NCI-H2227 treated with DMSO at 0.1 percent for 48 hours (cell line): Measurements from ENCODE around the gene PRSS21.
A peak's percentile ranks its signal among the peaks of the same experiment; 100 is the strongest.

Source experiments
- DNase-seq: peaks from one replicate; lab custom pipeline; 2025; lab: John Stamatoyannopoulos, UW

PRSS21 gene, protein sequence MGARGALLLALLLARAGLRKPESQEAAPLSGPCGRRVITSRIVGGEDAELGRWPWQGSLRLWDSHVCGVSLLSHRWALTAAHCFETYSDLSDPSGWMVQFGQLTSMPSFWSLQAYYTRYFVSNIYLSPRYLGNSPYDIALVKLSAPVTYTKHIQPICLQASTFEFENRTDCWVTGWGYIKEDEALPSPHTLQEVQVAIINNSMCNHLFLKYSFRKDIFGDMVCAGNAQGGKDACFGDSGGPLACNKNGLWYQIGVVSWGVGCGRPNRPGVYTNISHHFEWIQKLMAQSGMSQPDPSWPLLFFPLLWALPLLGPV

DNA sequence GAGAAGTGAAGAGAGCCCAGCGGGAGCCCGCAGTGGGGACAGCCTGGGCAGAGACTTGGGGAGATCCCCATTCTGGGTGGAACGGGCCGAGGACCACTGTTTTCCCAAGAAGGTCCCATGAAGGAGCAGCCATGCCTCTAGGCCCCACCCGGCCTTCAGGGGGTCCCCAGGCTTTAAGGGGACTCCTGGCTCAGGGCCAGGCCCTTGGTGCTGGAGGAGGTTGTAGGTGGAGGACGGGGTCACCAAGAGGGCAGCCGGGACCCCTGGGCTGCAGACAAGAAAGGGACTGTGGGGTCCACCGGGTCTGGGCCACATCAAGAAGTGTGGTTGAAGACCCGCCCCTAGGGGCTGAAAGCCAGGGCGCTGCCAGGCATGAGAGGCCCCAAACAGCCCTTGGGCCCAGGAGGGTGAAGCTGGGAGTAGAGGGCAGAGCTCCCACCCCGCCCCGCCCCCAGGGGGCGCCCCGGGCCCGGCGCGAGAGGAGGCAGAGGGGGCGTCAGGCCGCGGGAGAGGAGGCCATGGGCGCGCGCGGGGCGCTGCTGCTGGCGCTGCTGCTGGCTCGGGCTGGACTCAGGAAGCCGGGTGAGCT is at the start of gene PRSS21:
Gene PRSS21, plus strand, starts transcription at position 487 of the 589 bp plus-strand sequence. Its CDS starts 32 bp downstream, at position 519.
- DNase-seq: no peak

DNA sequence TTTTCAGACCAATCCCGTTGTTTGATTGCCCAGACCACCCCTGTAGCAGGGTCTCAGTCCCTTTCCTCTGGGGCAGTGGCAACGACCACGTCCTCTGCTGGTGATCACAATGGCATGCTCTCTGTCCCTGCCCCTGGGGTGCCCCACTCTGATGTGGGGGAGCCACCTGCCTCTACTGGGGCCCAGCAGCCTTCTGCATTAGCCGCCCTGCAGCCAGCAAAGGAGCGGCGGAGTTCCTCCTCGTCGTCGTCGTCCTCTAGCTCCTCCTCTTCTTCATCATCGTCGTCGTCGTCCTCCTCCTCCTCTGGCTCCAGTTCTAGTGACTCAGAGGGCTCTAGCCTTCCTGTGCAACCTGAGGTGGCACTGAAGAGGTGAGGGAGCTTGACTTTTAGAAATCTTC is 49.1 kb upstream of the PRSS21 start:
- no peak for DNase-seq

DNA sequence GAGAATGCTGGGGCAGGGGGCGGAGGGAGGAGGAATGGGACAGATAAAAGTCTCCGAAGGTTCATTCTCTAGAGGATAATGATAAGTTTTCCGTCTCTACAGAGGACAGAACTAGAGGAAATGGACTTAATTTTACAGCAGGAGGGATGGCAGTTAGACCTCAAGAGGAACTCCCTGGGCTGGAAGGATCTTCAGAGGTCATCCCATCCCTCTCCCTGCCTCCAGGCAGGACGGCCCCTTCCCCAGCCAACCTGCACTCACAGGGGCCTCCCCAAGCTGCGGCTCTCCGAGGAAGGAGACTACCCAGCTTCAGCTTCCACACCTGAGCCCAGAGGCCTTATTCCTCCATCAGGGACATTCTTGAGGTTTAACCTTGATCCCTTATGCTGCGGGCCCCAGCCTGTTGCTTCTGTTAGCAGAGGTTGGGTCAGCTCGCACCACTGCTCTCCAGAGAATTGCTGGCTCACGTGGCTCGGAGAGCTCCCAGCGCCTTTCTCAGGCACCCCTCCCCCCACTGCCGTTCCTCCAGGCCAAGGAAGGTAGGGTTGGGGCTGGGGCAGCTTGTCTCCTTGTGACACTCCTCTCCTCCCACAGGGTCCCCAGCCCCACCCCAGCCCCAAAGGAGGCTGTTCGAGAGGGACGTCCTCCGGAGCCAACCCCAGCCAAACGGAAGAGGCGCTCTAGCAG is 48.5 kb upstream of the PRSS21 start:
- no peak for DNase-seq

DNA sequence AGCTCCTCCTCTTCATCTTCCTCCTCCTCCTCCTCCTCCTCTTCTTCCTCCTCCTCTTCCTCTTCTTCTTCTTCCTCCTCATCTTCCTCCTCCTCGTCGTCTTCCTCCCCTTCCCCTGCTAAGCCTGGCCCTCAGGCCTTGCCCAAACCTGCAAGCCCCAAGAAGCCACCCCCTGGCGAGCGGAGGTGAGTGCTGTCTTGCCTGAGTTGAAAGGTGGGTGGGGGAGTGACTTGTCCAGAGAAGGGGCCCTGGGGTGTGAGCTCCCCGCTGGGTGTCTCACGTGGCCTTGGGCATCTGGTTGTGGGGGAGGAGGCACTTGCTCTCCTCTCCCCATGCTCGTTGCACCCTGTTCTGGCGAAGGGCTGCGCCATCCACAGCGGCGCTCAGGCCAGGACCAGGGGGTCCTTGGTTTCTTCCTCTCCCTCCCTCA is 47.9 kb upstream of the PRSS21 start:
- DNase-seq: no peak

DNA sequence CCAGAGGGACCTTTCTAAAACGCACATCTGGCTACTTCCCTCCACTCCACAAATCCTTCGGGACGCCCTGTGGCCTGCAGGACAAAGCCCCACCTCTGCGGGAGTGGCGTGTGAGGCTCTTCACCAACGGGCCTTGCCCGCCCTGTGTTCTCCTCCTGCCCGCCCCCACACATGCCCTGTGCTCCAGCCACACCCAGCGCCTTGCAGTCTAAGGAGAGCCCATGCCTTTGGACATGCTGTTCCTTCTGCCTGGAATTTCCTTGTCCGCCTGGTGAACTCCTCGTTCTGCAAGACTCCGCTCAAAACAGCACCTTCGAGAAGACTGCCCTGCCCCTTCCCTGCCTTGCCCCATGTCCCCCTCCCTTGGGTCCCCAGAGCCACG is 47.4 kb upstream of the PRSS21 start:
- DNase-seq: no peak

DNA sequence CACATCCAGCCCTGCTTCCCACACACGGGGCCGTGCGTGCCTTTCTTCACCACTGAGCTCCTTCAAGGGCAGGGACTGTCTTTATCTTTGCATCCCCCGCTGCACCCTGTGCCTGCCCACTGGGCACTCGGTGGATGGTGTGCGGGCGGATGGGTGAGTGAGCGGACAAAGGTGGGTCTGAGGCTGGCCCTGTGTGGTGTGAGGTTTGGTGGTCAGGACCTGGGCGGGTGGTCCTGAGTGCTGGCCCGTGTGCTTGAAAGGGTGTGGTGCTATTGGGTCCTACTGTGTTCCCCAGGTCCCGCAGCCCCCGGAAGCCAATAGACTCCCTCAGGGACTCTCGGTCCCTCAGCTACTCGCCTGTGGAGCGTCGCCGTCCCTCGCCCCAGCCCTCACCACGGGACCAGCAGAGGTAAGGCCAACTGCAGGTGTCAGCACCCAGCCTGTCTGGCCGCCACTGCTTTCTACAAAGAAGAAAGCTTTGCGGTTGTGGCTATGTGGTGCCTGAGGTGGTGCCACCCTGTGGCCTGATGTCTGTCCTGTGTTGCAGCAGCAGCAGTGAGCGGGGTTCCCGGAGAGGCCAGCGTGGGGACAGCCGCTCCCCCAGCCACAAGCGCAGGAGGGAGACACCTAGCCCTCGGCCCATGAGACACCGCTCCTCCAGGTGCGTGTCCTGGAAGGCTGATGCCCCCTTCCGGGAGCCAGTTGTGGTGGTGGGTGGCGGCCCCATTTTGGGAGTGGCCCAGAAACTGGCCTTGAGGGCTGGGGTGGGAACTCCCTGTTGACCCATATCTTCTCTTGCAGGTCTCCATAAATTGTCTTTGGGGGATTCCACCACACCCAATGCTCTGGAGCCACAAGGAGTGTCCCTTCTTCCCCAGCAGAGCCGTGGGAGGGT is 46.7 kb upstream of the PRSS21 start:
- no peak for DNase-seq

DNA sequence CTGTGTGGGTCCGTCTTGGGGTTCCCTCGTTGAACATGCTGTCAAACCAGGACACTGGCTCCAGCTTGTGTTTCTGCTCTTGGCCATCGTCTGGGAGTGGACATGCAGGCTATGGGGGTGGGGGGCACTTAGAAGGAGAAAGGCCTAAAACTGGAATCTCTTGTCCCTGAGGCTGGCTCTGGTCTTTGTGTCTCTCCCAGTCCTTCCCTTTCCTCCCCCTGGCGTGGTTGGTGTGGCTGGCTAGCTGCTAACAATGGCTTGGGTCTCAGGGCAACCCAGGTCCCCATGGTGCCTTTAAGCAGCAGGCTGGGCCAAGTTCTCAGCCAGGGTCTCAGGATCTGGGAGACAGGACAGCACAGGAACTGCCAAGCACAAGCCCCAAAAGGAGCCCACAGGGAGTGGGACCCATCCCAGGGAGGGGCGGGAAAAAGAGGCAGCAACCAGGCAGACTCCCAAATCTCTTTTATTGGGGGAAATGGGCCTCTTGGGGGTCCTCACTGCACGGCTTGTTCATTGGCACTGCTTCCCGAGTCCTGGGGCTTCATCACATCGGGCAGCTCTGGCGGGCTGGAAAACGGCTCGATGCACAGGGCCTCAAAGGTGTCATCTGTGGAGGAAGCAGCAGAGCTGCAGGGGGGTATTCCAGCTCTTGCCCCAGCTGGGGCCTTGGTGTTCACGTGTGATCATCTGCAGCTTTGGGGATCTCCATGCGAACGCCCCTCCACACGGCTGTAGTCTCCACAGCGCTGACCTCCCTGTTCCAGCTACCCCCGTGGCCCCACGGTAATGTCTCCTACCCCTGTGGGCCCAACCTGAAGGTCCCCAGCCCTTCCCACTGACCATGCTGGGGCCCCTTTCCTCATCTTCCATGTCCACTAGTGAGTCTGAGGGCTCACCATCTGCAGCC is 45.3 kb upstream of the PRSS21 start:
- DNase-seq: no peak

DNA sequence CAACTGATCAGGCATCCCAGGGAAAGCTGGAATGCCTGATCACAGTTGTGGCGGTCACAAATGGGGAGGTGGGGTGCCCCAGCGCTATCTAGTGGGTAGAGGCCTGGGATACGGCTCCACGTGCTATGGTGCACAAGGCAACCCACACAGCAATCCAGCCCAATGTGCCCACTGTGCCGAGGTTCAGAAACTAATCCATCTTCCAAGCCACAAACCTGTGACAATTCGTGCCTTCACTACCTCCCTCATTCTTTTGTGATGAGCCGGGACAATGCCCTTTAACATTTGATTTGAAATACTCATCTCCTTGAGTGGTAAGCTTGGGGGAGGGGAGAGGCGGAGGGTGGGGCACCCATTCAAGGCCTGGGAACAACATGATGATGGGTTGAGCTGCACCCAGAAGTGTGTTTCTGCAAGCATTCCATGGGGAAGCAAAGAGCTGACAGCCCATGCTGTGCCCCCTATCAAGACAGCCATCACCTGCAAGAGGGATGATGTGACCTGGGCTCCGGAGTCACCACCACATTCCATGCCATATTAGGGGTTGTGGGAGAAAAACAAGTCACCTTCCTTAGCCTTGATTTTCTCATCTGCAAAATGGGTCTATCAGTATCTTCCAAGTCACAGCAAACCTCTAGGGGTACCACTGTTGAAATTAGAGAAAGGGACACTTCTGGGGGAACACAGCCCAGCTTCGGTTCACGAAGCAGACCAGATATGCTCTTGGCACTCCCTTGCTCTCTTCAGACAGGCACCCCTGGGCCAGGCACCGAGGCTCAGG is 43.7 kb upstream of the PRSS21 start:
- DNase-seq: no peak

DNA sequence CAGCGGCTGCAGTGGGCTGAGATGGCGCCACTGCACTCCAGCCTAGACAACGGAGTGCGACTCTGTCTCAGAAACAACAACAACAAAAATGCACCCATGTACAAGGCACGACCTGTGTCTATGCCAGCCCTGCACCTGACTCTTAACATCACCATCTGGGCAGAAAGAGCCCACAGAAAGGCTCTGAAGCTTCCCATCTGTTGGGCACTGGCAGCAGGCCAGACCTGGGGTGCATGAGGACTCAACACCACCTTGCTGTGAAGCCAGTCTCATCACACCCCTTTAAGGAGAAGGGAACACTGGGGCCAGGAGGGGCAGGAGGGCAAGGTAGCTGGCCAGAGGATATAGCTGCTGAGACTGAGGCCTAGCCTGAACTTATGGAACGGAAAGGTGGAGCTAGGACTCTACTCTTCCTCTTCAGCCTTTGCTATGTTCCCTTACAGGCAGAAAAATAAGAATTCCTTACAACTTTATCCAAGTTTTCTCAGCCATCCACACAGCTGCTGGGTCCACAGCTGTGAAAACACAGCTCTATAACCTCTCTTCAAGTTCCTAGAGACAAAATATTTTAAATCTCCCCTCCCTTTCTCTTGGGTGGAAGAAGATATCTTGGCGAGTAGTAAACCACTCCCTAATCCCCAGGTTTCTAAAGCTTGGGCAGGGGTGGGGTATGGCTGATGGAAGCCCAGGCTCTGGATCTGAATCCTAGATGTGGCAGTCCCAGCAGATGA is 42.7 kb upstream of the PRSS21 start:
- no peak for DNase-seq

DNA sequence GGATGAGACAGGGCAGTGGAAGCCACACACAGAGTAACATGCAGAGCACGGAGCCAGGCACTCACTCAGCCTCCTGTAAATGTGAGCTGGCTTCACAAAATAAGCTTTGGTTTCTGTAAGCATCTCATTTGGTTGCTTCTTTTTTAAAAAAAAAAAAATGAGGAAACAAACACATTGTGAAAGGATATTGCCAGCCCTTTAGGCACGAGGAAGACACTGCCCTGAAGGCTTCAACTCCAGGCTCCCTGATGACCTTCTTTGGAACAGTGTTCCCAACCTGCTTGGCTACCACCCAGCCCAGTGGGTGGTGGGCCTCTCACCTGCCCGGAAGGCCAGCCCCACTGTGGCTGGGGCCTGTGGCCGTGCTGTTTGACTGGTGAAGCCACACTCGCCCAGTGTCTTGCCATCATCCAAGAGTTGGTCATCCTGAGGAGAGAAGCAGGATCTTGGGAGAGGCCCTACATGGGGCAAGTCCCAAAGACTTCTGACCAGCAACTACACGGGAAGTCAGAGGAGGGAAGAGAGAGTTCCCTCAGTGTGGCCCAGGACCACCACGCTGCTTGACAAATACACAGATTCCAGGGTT is 41.8 kb upstream of the PRSS21 start:
- no peak for DNase-seq

DNA sequence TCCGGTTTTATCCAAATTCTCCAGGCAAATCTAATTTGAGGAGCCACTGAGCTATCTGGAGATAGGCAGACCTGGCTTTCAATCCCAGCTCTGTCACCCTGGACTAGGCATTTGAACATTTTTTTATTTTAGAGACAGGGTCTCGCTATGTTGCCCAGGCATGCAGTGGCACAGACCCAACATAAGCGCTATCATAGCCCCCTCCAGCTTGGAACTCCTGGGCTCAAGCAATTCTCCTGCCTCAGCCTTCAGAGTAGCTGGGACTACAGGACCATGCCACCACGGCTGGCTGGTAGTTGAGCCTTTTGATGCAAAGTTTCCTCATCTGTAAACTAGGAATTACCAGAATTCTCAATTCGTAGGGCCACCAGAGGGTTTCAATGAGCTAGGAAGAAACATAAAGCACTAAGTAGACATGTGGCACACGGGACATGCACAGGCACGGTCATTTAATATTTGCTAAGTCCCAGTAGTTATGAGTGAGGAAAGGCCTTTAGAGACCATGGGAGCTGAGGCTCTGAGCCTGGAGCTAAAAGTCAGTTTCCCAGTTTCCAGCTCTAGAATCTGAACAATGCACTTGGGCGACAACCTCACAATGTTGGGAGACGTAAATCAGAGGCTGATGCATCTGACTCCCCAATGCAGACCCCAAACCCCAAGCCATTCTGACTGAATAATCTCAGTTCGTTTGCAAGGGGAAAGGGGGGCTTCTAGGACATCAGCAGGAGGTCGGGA is 41.1 kb upstream of the PRSS21 start:
- no peak for DNase-seq

DNA sequence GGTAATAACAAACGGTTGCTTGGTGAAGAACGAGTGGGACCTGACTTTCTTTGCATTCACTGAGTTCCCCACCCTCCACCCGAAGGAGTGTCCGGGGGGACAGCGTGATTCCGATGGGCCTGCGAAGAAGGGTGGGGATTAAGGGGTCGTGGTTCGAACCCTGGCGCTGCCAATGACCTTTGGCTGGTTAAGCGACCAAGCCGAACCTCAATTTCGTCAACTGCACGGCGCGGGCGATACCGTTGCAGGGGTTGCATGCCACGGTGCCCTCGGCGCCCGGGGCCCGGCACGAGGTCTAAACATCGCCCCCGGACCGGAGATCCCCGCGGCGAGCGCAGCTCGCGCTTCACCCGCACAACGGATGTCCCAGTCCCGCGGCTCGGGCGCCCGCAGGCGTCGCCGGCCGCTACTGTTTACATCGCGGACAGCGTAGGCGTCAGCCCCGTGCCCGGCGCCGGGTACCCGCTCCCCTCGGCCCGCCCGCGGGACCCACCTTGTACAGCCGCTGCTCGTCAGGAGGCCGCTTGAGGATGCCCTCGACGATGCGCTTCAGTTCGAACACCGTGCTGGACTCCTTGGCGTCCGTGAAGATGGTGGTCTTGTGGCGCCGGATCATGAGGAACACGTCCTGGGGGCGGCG is 40.4 kb upstream of the PRSS21 start:
- DNase-seq: no peak

DNA sequence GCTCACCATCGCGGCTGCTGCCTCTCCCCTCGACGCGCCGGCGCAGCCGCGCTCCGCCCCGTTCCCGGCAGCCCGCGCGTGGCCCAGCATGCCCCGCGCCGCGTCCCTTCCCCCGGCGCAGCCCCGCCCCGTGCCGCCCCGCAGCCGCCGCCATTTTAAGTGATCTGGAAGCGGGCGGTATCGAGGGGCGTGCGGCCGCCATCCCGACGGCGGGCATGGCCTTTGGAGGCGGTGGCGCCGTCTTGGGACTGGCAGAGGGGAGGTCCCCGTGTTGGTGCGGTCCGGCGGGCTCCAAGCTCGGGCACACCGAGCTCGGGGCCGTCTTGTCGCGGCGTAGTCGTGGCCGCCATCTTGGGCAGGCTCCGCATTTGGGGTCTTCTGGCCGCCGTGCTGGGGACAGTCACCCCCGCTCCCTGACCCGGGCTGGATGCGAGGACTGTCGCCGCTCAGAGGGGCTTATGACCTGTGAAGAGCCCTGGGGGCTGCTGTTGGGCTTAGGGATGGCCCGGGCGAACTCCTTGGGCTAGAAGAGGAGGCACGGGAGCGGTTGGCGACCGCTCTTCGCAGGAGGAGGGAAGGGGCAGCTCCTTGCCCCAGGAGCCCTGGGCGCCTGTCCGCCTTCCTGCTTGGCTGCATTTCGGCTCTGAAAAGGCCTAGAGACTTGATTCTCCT is 39.7 kb upstream of the PRSS21 start, which contains the start of gene ELOB:
Gene ELOB, minus strand, starts transcription at position 50 of the 672 bp plus-strand sequence. Its CDS starts 41 bp downstream, at position 9.
- peak; percentile 75 for DNase-seq

DNA sequence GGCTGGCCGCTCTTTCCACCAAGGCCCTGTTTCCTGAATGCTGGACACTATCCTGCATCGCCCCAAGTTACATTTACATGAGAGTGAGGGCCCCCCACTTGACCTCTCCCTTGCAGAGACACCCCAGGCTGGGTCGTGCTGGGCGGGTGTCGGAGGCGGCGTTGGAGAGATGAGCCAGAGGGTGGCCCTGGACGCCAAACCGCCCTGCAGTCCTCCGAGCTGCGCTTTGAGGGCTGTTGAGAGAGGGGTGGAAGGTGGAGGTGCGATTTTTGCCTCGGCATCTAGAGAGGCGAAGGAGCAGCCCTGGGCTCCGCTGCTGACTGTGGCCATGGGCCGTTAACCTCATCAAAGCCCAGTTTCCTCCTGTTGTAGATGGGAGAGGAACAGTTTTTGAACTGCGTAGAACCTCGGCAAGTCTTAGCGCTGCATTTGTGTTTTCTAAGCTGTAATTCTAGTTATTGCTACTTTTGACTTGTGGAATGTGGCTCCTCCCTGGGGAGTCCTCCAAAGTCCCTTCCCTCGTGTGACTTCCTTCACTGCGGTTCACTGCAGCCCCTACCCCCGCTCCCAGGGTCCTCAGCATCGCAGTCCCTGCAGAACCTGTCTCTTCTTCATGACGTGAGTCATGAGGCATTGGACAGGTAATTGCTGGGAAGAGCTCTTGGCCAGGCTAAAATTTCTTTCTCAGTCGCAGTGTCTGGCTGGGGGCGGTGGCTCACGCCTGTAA is 39.0 kb upstream of the PRSS21 start:
- peak; percentile 15 for DNase-seq

DNA sequence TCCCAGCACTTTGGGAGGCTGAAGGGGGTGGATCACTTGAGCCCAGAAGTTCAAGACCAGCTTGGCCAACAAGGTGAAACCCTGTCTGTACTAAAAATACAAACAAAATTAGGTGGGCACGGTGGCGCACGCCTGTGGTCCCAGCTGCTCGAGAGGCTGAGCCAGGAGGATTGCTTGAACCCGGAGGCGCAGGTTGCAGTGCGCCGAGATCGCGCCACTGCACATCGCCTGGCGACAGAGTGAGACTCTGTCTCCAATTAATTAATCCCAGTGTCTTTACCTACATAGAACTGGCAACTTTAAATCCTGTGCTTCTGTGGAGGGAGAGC is 38.4 kb upstream of the PRSS21 start:
- DNase-seq: no peak

DNA sequence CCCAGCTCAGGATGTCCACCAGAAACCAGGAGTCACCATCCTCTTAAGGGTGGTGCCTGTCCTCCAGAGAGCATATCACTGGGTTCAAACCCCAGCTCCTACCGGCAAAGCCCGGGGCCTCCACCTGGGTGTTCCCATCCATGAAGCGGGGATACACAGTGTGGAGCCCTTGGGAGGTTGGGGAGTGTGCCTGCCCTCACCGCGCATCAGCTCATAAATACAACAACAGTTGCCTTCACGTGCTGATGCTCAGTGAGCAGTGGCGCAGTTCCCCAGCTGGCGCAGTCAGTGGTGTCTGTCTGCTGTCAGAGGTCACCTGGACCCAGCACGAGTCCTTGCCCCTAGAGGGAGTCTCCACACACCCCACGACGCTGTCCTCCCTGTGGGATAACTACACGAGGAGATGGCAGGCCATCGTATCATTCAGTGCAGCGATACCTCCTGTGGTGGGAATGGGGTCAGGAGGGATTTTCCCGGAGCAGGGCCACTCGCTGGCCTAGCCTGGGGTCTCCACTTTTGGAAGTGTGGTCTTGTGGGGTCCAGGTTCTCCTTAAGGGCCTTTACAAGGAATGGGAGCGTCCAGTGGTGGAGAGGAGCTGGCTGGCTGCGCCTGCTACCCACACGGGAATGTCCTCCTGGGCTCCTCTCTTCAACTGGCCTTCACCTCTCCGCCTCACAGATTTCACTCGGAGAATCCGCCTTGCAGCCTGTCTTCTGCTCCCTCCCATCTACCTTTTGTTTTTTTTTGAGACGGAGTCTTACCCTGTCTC is 37.7 kb upstream of the PRSS21 start:
- no peak for DNase-seq
